Frontal cortex (tissue), 4 donors: ENCODE results near the gene TBPL2. TPM values are rescaled to one million over a fixed set of nuclear protein-coding genes. Genes with fewer than 3 reads are reported as not detected.
A peak's percentile ranks its signal among the peaks of the same experiment; 100 is the strongest.
"Not testable (repeated sequence)": the region's sequence is repeated elsewhere in the genome, so short reads cannot be mapped to it uniquely, and the experiment has no call there.

Experiments used
- DNase-seq, 2 donors: peaks; one replicate each; pipeline ENCODE4 v3.0.0; 2012; ENCODE audit warnings: low spot score in 2 of 2
- FAIRE-seq: peaks from 2 replicates; lab custom pipeline; 2012; peaks lifted over from hg19 to GRCh38; lab: Jason Lieb, UNC
- total RNA-seq: library from RNA; depleted of rRNA; stranded (reverse); fragments of >200 nt; gene quantifications from one replicate; pipeline ENCODE4 v1.2.3, GENCODE V29; 2014
- donor health status: control.
- donor health status: control.
- donor health status: control.

The TBPL2 gene
- total RNA-seq, 1 donor from 2014 or later = not detected

GRCh38 chr14:55446127-55446736, 5.8 kb upstream of the TBPL2 start:
- DNase-seq (peak; percentile 41), FAIRE-seq (no peak)

GRCh38 chr14:55441286-55441685, 870 bp upstream of the TBPL2 start:
- DNase-seq = no peak
- FAIRE-seq = no peak

GRCh38 chr14:55438066-55438683, 2.2 kb downstream of the TBPL2 start:
- peak in 1 of 2 donors; percentile 25 for DNase-seq

GRCh38 chr14:55436931-55437330, 3.5 kb downstream of the TBPL2 start:
- DNase-seq (no peak), FAIRE-seq (no peak)

More at GRCh38 chr14:55438066-55438683, 2.2 kb downstream of the TBPL2 start:
- no peak for FAIRE-seq

- no peak for DNase-seq
- FAIRE-seq = no peak
These were observed 3.9 kb downstream of the TBPL2 start for GRCh38 chr14:55436519-55436918.

GRCh38 chr14:55434805-55435174, 5.6 kb downstream of the TBPL2 start:
- FAIRE-seq (no peak), DNase-seq (no peak)

- no peak for FAIRE-seq
- DNase-seq = no peak
These were observed 6.3 kb downstream of the TBPL2 start for GRCh38 chr14:55433880-55434804.

- DNase-seq (no peak), FAIRE-seq (no peak)
These were observed 7.8 kb downstream of the TBPL2 start for GRCh38 chr14:55432628-55433027.

DNA sequence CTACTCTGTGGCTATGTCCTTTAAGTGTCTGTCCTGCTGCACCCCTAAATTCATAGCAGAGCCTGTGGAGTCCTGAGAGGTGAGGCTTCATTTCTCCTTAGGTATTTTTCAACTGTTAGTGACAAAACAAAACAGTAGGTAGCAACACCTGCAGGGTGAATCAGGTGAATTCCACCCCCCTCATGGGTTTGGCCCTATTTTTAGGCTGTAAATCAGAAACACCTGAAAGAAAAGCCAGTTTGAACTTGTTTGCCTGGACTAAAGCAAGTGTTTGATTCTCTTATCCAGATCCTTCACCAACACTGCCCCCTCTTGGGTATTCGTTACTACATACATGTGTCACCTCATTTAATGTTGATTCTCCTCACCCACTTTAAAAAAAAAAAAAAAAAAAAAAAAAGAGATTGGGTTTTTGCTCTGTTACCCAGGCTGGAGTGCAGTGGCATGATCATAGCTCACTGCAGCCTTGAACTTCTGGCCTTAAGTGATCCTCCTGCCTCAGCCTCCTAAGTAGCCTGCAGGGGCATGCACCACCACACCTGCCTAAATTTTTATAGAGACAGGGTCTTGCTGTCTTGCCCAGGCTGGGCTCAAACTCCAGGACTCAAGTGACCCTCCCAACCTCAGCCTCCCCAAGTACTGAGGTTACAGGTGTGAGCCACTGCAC, 10.3 kb downstream of the TBPL2 start:
- no peak for FAIRE-seq
- no peak for DNase-seq

- no peak for FAIRE-seq
- no peak for DNase-seq
These were observed 13.0 kb downstream of the TBPL2 start for GRCh38 chr14:55427439-55427838.

- FAIRE-seq (no peak), DNase-seq (no peak)
These were observed 13.5 kb downstream of the TBPL2 start for GRCh38 chr14:55426891-55427290.

GRCh38 chr14:55425091-55425490, 15.3 kb downstream of the TBPL2 start:
- FAIRE-seq (no peak), DNase-seq (no peak)

GRCh38 chr14:55423969-55424368, 16.4 kb downstream of the TBPL2 start:
- FAIRE-seq = no peak
- DNase-seq = no peak

DNA sequence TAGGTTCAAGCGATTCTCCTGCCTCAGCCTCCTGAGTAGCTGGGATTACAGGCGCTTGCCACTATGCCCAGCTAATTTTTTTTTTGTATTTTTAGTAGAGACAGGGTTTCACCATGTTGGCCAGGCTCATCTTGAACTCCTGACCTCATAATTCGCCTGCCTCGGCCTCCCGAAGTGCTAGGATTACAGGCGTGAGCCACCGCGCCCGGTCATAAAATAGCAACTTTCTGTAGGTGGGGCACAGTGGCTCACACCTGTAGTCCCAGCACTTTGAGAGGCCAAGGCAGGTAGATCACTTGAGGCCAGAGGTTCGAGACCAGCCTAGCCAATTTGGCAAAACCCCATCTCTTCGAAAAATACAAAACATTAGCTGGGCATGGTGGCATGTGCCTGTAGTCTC, 18.1 kb downstream of the TBPL2 start:
- not testable (repeated sequence) for FAIRE-seq, DNase-seq

DNA sequence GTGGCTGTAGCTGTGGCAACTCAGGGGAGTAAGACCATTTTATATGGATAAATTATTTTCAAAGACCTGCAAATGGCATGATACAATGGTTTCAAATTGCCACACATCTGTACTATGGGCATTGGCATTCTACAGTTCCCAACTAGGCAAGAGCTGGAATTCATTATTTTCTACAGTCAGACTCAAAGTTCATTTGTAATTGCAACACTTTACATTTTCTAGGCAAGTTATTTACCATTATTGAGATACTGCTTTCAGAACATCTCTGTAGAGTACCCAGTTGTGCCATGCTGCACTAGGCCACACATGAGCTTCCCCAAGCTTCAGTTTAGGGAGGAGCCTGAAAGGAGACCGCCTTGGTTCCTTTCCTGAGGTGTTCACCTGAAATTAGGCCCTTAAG, 20.8 kb downstream of the TBPL2 start:
- DNase-seq (no peak), FAIRE-seq (no peak)

DNA sequence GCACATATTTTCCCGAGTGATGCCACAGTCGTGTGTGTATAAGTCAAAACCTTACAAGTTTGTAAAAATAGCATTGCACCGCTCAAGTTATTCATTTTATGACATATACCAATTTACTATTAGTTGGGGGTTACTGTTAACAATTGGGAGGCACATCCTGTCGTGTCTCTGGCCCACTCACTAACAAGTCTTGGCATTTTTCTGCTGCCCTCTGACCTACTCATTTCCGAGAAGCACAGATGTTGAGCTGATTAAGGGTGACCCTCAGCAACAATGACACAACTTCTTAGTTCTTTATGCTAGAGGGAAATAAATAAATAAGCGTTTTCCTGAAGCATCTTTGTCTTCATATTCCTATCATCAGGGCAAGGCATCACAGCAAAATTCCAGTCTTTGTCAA, 22.0 kb downstream of the TBPL2 start:
- FAIRE-seq (no peak), DNase-seq (no peak)

GRCh38 chr14:55417955-55418354, 22.5 kb downstream of the TBPL2 start:
- DNase-seq (no peak), FAIRE-seq (no peak)

GRCh38 chr14:55416866-55417265, 23.6 kb downstream of the TBPL2 start:
- FAIRE-seq = no peak
- no peak for DNase-seq

DNA sequence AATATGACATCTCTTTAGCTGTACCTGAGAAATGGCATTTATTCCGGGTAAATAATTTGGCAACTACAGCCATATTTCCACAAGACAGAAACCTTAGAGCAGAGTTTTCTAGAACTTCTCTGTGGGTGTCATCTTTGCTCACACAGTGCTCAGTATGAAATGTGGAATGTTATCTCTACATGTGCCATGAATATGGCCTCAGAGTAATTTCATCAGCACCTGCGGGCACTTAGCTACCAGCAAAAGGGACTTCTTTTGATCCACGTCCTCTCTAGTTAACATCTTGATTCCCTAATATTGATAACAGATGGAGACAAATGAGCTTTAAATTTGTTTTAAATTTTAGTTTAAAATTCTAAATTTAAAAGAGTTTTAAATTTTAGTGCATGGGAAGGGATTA, 25.9 kb downstream of the TBPL2 start:
- no peak for DNase-seq
- no peak for FAIRE-seq

DNA sequence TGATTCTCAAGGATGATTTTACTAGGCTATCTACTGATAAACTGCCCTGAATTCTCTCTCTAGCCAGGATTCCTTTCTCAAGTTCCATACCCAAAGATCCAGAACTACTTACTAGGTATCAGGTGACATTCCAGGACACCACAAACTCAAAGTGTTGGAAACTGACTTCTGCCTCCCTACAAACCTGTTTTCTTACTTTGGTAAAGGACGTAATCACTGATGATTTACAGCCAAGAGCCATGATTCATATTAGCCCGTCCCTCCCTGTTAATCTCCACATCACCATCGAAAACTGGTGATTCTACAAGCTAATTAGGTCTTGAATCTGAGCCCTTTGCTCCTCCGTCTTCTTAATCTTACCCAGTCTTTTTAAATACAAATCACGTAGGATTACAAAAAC, 27.7 kb downstream of the TBPL2 start:
- DNase-seq (no peak), FAIRE-seq (no peak)
